ENCODE results near the gene HOXB7.

DNA sequence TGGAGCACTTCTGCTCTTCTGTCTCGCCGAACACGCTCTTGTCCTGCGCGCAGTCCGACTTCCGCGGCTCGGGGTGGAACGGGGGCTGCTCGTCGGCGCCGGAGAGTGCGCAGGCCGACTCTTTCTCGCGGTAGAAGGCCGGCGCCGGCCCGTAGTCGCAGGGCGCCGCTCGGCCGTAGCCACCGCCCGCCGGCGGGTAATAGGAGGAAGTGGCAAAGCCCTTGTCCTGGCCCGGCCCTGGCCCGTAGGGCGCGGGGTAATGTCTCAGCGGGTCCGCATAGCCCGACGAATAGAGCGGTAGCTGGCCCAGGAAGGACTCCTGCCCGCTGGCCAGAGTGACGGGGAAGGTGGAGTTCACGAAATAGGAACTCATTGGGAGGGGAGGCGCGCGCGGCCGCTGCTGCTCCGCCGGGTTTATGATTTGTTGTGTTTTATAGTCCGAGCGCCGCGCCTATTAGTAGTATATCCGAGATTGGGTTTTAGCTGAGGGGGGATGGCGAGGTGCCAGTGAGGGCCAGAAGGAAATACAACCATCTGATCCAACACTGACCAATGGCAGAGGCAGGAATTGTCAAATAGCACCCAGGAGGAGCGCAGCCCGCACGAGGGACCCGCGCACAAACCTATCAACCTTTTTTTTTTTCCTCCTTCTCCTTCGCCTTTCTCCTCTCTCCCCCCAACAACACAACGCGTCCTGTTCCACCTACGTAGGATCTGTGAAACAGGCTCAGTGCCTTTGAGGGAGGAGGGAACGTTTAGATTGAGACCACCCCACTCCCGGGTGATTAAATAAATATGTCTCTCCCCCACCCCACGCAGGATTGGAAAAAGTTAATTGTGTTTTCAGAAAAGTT lies 12.8 kb downstream of the HOXB7 start:
- TF ChIP-seq, protein P1, sequence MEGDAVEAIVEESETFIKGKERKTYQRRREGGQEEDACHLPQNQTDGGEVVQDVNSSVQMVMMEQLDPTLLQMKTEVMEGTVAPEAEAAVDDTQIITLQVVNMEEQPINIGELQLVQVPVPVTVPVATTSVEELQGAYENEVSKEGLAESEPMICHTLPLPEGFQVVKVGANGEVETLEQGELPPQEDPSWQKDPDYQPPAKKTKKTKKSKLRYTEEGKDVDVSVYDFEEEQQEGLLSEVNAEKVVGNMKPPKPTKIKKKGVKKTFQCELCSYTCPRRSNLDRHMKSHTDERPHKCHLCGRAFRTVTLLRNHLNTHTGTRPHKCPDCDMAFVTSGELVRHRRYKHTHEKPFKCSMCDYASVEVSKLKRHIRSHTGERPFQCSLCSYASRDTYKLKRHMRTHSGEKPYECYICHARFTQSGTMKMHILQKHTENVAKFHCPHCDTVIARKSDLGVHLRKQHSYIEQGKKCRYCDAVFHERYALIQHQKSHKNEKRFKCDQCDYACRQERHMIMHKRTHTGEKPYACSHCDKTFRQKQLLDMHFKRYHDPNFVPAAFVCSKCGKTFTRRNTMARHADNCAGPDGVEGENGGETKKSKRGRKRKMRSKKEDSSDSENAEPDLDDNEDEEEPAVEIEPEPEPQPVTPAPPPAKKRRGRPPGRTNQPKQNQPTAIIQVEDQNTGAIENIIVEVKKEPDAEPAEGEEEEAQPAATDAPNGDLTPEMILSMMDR (IDR thresholded peaks at IDR 0.05) = no peak
- TF ChIP-seq POLR2A (IDR thresholded peaks at IDR 0.05) = no peak
